Measurements from ENCODE around the gene HEMK1.

The HEMK1 gene

GRCh38 chr3:50645378-50645777 is 76.1 kb downstream of the HEMK1 start:
- Histone ChIP-seq H2AFZ (ENCODE audit: low read length) (no peak overlapping the region), H3F3A (ENCODE audit: insufficient read depth, low read length) (no peaks in the 10 kb centered on the region), H3K36me3 (ENCODE audit: insufficient read depth, low read length) (no peaks in the 10 kb centered on the region), H3K27me3 (ENCODE audit: insufficient read depth, low read length) (no peaks in the 10 kb centered on the region), H3K9me3 (ENCODE audit: low read length) (no peaks in the 10 kb centered on the region), H3K4me2 (ENCODE audit: low read length) (no peak overlapping the region), H4K20me1 (ENCODE audit: insufficient read depth, low read length) (no peaks in the 10 kb centered on the region), H3K4me1 (ENCODE audit: insufficient read depth, low read length, severe bottlenecking) (no peaks in the 10 kb centered on the region), H3K9me2 (ENCODE audit: low read depth, low read length) (no peaks in the 10 kb centered on the region), H3K9ac (ENCODE audit: low read length) (no peak overlapping the region), H3K79me2 (ENCODE audit: insufficient read depth, low read length) (no peaks in the 10 kb centered on the region), H3K27ac (ENCODE audit: low read depth, low read length, poor library complexity, severe bottlenecking) (no peak overlapping the region), H3K4me3 (ENCODE audit: low read depth, low read length, poor library complexity, severe bottlenecking) (no peak overlapping the region)
- TF ChIP-seq EZH2 (IDR thresholded peaks at IDR 0.05; ENCODE audit: borderline replicate concordance, low read length) (no peak), CTCF (IDR thresholded peaks at IDR 0.05; ENCODE audit: low read length) (no peak)

All from OCI-LY1 (cell line).